OCI-LY3 (cell line): Measurements from ENCODE around the gene FIG4.
"Not testable (repeated sequence)": the region's sequence is repeated elsewhere in the genome, so short reads cannot be mapped to it uniquely, and the experiment has no call there.

Experiments used
- H2AFZ ChIP-seq: fragments of 200-600, 300-600 bp; shearing (Covaris generic); 2 replicates; pipeline ENCODE4 v1.6.0; 2014; ENCODE audit warnings: antibody characterized with exemption, low read depth, low read length
- H3K27ac ChIP-seq: fragments of 200-600, 300-600 bp; sonication (generic); 2 replicates; pipeline ENCODE4 v1.5.1; 2014; ENCODE audit warnings: mild to moderate bottlenecking, low read length, moderate library complexity, mixed read lengths
- H3K27me3 ChIP-seq: fragments of 200-600, 300-600 bp; sonication (generic); 2 replicates; pipeline ENCODE4 v1.6.1; 2014; ENCODE audit warnings: low read depth, low read length, mixed read lengths
- H3K36me3 ChIP-seq: fragments of 200-600, 300-600 bp; sonication (generic); replicated peaks from 2 replicates; pipeline ENCODE3; 2014; ENCODE audit warnings: low read depth, low read length, mixed read lengths
- H3K4me1 ChIP-seq: fragments of 300-600, 200-600 bp; sonication (generic); 2 replicates; pipeline ENCODE4 v1.6.1; 2014; ENCODE audit warnings: low read length, mixed read lengths
- H3K4me2 ChIP-seq: fragments of 200-600, 300-600 bp; sonication (generic); 2 replicates; pipeline ENCODE4 v1.6.1; 2014; ENCODE audit warnings: low read length, mixed read lengths
- H3K4me3 ChIP-seq: fragments of 300-600, 200-600 bp; sonication (generic); 2 replicates; pipeline ENCODE4 v1.5.1; 2014; ENCODE audit warnings: antibody characterized with exemption, mild to moderate bottlenecking, low read length, moderate library complexity
- H3K79me2 ChIP-seq: fragments of 300-600, 200-600 bp; shearing (Covaris generic); 2 replicates; pipeline ENCODE4 v1.6.1; 2014; ENCODE audit warnings: mild to moderate bottlenecking, low read length, mixed read lengths
- H3K9ac ChIP-seq: fragments of 300-600, 200-600 bp; shearing (Covaris generic); 2 replicates; pipeline ENCODE4 v1.6.0; 2014; ENCODE audit warnings: mild to moderate bottlenecking, low read length, moderate library complexity
- H3K9me3 ChIP-seq: fragments of 200-600, 300-600 bp; shearing (Covaris generic); 2 replicates; pipeline ENCODE4 v1.6.1; 2014; ENCODE audit warnings: low read length, mixed read lengths; ENCODE audit not compliant: insufficient read depth
- H4K20me1 ChIP-seq: fragments of 200-600, 300-600 bp; sonication (generic); 2 replicates; pipeline ENCODE4 v1.6.1; 2016; ENCODE audit warnings: low read length, mixed read lengths; ENCODE audit not compliant: insufficient read depth
- EZH2phosphoT487 ChIP-seq: fragments of 200-600 bp; shearing (Covaris generic); IDR thresholded peaks from 2 replicates; pipeline ENCODE4 v1.6.1; 2018; ENCODE audit warnings: antibody characterized with exemption, mixed run types, low read depth
- TF ChIP-seq, protein P1 (sequence below): fragments of 200-600, 300-600 bp; sonication (generic); IDR thresholded peaks from 2 replicates; pipeline ENCODE4 v1.5.1; 2014; ENCODE audit warnings: antibody characterized with exemption, low read length, low read depth

FIG4 gene

DNA sequence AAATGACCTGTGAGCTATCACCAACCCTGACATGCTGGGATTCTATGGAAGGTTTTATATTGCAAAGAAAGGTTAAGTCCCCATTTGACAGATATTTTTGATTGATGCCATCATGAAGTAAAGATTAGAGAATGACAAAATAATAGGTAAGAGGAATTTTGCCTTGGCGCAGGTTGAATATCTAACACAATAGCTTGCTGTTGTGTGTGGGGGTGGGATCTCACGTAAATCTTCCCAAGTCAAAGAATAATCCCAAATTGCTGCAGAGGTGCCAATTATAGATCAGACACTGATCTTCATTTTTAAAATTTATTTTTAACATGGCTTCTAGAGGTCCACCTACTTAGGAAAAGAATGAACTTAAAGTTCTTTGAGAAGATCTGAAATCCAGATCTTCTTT lies 135.5 kb downstream of the FIG4 start:
- Histone ChIP-seq H3K27me3 (no peaks in the 10 kb centered on the region), H3K9me3 (no peaks in the 10 kb centered on the region), H3K27ac (no peak overlapping the region), H4K20me1 (no peaks in the 10 kb centered on the region), H3K9ac (no peak overlapping the region), H3K4me2 (no peak overlapping the region), H2AFZ (no peak overlapping the region), H3K79me2 (no peaks in the 10 kb centered on the region), H3K36me3 (peaks cover 10% of the 10 kb centered on the region), H3K4me3 (no peak overlapping the region), H3K4me1 (no peaks in the 10 kb centered on the region)
- TF ChIP-seq EZH2phosphoT487: no peak
- TF ChIP-seq, protein P1, sequence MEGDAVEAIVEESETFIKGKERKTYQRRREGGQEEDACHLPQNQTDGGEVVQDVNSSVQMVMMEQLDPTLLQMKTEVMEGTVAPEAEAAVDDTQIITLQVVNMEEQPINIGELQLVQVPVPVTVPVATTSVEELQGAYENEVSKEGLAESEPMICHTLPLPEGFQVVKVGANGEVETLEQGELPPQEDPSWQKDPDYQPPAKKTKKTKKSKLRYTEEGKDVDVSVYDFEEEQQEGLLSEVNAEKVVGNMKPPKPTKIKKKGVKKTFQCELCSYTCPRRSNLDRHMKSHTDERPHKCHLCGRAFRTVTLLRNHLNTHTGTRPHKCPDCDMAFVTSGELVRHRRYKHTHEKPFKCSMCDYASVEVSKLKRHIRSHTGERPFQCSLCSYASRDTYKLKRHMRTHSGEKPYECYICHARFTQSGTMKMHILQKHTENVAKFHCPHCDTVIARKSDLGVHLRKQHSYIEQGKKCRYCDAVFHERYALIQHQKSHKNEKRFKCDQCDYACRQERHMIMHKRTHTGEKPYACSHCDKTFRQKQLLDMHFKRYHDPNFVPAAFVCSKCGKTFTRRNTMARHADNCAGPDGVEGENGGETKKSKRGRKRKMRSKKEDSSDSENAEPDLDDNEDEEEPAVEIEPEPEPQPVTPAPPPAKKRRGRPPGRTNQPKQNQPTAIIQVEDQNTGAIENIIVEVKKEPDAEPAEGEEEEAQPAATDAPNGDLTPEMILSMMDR: no peak

DNA sequence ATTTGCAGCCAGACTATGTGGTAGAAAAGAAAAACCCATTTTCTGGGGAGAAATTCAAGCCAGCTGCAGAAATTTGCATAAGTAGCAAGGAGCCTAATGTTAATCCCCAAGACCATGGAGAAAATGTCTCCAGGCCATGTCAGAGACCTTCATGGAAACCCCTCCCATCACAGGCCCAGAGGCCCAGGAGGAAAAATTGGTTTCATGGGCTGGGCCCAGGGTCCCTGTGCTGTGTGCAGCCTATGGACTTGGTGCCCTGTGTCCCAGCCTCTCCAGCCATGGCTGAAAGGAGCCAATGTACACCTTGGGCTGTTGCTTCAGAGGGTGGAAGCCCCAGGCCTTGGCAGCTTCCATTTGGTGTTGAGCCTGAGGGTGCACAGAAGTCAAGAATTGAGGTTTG lies 140.3 kb downstream of the FIG4 start:
- not testable (repeated sequence) for H3K9me3 ChIP-seq, H2AFZ ChIP-seq, H4K20me1 ChIP-seq, H3K4me3 ChIP-seq, H3K4me2 ChIP-seq, H3K27me3 ChIP-seq, H3K9ac ChIP-seq, H3K27ac ChIP-seq, H3K4me1 ChIP-seq, H3K79me2 ChIP-seq, H3K36me3 ChIP-seq

DNA sequence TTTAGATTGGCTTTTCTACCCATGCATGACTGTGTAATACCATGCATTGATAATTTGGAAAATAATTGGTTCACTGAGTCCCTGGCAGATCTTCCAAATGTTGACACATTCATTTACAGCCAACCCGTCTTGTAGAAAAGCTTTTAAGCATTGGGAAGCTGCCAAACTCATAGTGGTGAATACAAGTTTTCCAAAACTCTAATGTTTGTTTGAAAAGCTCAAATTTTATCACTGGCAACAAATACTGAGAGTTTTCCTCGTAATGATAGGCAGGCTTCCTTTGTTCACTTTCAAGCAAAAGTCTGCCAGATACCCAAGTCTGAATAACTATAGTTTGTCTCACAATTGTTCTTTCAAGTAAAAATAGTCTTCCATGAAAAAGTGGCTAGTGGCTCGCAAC lies 143.0 kb downstream of the FIG4 start:
- Histone ChIP-seq H4K20me1 (no peaks in the 10 kb centered on the region), H3K4me2 (no peak overlapping the region), H3K9ac (no peak overlapping the region), H3K27me3 (no peaks in the 10 kb centered on the region), H3K4me3 (no peak overlapping the region), H3K79me2 (no peaks in the 10 kb centered on the region), H3K9me3 (no peaks in the 10 kb centered on the region), H3K36me3 (peaks cover 4% of the 10 kb centered on the region), H3K4me1 (no peaks in the 10 kb centered on the region), H3K27ac (no peak overlapping the region), H2AFZ (no peak overlapping the region)
- TF ChIP-seq, protein P1: no peak
- TF ChIP-seq EZH2phosphoT487: no peak

DNA sequence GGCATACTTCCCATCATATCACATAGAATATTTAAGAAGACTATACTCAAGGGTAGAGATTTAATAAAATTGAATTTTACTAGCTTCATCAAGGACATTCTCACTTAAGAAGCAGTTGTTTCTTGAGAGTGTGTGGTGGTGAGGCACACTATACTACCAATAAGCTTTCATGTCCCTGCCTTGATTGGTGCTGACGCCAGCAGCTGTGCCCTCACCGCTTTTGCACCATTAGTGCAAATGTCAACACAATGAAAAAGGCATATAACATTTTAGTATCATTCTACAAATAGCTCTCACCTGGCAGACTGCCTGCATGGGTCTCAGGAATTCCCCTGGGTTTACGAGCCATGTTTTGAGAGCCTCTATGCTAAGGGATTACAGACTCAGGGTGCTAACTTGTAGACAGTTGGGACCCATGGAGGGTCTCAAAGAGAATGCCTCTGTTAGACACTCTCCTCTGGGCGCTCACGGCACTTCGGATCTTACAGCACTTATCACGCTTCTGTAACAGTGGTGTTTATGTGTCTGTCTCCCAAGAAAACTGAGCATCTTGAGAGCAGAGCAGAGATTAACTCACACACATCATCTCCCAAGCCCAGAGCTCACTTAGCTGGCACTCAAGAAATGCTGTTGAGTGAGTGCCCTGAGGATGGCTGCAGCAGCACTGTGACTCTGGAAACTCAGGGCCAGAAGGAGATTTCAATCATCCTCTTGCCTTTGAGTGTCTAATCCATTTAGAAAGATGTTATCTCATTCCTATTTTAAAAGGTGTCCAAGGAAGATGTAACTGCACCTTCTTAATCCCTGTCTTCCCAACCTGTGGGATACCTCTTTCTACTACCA lies 143.7 kb downstream of the FIG4 start:
- no peaks in the 10 kb centered on the region for H3K79me2 ChIP-seq
- H3K27ac ChIP-seq: no peak overlapping the region
- no peaks in the 10 kb centered on the region for H3K4me1 ChIP-seq
- no peak overlapping the region for H2AFZ ChIP-seq
- H4K20me1 ChIP-seq: no peaks in the 10 kb centered on the region
- TF ChIP-seq, protein P1: no peak
- no peak for TF ChIP-seq EZH2phosphoT487
- H3K4me3 ChIP-seq: no peak overlapping the region
- no peak overlapping the region for H3K4me2 ChIP-seq
- H3K36me3 ChIP-seq: no peaks in the 10 kb centered on the region
- H3K9ac ChIP-seq: no peak overlapping the region
- no peaks in the 10 kb centered on the region for H3K9me3 ChIP-seq
- no peaks in the 10 kb centered on the region for H3K27me3 ChIP-seq
